ENCODE results near the gene ECEL1. TPM values are rescaled to one million over a fixed set of nuclear protein-coding genes. Genes with fewer than 3 reads are reported as not detected.

The ECEL1 gene
- total RNA-seq, 3 donors from 2014 or later: 0.16 to 0.24 TPM; not detected in 1

DNA sequence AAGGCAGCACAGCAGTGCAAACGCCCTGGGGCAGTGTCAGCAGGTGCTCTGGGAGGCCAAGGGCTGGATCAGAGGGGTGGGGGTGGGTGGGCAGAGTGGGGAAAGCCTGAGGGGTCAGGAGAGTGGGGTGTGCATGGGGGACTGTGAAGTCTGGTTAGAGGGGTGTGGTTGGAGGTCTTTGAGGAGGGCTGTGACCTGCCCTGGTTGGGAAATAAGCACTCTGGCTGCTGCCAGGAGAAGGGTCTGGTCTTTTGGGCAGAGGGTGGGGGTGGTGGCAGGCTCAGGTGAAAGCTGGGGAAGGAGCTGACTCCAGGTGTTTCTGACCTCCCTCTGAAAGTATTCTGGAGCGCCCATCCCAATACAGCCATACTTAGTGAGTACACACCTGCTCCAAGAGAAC, 27.5 kb downstream of the ECEL1 start:
- DNase-seq (no peak), ATAC-seq (no peak)
- no peaks in the 10 kb centered on the region for H3K9me3 ChIP-seq
- no peak overlapping the region for H3K4me3 ChIP-seq
- H3K4me1 ChIP-seq (ENCODE audit: low read depth): peaks cover 9% of the 10 kb centered on the region
- TF ChIP-seq, protein P1, sequence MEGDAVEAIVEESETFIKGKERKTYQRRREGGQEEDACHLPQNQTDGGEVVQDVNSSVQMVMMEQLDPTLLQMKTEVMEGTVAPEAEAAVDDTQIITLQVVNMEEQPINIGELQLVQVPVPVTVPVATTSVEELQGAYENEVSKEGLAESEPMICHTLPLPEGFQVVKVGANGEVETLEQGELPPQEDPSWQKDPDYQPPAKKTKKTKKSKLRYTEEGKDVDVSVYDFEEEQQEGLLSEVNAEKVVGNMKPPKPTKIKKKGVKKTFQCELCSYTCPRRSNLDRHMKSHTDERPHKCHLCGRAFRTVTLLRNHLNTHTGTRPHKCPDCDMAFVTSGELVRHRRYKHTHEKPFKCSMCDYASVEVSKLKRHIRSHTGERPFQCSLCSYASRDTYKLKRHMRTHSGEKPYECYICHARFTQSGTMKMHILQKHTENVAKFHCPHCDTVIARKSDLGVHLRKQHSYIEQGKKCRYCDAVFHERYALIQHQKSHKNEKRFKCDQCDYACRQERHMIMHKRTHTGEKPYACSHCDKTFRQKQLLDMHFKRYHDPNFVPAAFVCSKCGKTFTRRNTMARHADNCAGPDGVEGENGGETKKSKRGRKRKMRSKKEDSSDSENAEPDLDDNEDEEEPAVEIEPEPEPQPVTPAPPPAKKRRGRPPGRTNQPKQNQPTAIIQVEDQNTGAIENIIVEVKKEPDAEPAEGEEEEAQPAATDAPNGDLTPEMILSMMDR (IDR thresholded peaks at IDR 0.05): no peak
- intact Hi-C loops (cut with DNase I, micrococcal nuclease): no loop called here
- no peaks in the 10 kb centered on the region for H3K36me3 ChIP-seq (ENCODE audit: low read depth)

DNA sequence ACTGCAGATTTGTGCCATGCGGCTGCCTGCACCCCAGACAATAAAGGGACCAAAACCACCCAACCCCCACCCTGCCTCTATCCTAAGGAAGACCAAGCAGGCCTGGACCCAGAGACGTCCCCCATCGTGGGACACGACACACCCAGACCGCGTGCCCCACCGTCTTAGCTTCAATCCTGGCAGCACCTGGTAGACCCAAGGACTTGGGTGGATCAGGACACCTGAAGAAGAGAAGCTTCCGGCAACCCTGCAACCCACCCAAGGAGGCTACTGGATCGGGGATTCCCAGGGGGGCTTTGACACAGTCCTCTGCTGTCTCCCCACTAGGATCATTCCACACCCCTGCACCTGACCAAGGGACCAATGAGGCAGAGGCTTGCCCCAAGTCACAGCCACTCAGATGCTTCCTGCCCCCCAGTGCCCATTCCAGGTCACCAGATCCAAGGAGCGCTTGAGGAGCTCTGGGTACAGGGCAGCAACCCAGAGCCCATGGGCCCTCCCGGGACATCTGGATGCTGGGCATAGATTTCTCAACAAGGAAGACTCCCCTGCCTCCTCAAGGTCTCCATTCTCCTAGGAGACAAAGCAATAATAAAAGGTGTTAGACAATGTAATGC, 28.1 kb downstream of the ECEL1 start:
- Histone ChIP-seq H3K9me3 (no peaks in the 10 kb centered on the region), H3K4me1 (ENCODE audit: low read depth) (peaks cover 9% of the 10 kb centered on the region), H3K36me3 (ENCODE audit: low read depth) (no peaks in the 10 kb centered on the region), H3K4me3 (no peak overlapping the region)
- ATAC-seq (no peak), DNase-seq (peak in 1 of 3 donors; percentile 10)
- TF ChIP-seq, protein P1 (IDR thresholded peaks at IDR 0.05): no peak
- intact Hi-C loops (cut with DNase I, micrococcal nuclease): no loop called here

DNA sequence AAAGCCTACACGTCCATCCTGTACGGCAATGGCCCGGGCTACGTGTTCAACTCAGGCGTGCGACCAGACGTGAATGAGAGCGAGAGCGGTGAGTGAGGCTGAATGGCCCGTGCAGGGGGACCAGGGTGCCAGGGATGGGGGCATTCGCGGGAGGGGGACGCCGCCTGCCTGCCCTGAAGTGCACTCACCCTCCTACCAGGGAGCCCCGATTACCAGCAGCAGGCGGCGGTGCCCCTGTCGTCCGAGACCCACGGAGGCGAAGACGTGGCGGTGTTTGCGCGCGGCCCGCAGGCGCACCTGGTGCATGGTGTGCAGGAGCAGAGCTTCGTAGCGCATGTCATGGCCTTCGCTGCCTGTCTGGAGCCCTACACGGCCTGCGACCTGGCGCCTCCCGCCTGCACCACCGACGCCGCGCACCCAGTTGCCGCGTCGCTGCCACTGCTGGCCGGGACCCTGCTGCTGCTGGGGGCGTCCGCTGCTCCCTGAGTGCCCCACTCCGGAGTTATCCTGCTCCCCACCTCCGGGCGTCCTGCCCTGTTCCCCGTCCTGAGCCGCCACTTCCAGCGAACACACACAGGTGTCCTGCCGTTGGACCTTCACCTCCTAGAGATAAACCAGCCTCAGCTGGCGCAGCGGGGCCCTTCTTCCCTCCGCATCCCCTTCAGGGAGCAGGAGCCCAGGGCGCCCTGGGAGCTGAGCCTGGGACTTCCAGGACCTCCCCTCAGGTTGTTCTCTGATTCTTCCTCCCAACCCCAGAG, 28.8 kb downstream of the ECEL1 start:
- TF ChIP-seq, protein P1 (IDR thresholded peaks at IDR 0.05): no peak
- Histone ChIP-seq H3K36me3 (ENCODE audit: low read depth) (no peaks in the 10 kb centered on the region), H3K4me1 (ENCODE audit: low read depth) (peaks cover 9% of the 10 kb centered on the region), H3K9me3 (no peaks in the 10 kb centered on the region), H3K4me3 (no peak overlapping the region)
- ATAC-seq: no peak
- intact Hi-C loops (cut with DNase I, micrococcal nuclease): no loop called here
- DNase-seq: peak in 2 of 3 donors; percentile 23 to 49

DNA sequence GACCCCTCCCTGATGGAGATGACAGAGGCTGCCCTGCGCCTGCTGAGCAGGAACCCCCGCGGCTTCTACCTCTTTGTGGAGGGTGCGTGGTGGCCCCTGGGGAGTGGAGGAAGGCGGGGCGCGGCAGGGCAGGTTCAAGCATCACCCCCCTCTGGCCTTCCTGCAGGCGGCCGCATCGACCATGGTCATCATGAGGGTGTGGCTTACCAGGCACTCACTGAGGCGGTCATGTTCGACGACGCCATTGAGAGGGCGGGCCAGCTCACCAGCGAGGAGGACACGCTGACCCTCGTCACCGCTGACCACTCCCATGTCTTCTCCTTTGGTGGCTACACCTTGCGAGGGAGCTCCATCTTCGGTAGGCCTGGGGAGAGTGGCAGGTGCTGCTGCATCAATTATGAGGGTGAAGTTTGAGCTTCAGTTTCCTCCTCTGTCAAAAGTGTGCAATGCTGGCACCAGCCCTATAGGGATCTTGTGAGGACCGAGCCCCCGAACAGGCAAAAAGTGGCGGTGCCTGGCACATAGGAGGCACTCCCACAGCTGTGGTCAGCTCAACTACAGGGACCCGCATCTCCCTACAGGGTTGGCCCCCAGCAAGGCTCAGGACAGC, 29.5 kb downstream of the ECEL1 start:
- TF ChIP-seq, protein P1 (IDR thresholded peaks at IDR 0.05): no peak
- Histone ChIP-seq H3K9me3 (no peaks in the 10 kb centered on the region), H3K4me3 (no peak overlapping the region), H3K4me1 (ENCODE audit: low read depth) (peaks cover 9% of the 10 kb centered on the region), H3K36me3 (ENCODE audit: low read depth) (no peaks in the 10 kb centered on the region)
- intact Hi-C loops (cut with DNase I, micrococcal nuclease): no loop called here
- ATAC-seq: no peak
- peak in 1 of 3 donors; percentile 20 for DNase-seq

DNA sequence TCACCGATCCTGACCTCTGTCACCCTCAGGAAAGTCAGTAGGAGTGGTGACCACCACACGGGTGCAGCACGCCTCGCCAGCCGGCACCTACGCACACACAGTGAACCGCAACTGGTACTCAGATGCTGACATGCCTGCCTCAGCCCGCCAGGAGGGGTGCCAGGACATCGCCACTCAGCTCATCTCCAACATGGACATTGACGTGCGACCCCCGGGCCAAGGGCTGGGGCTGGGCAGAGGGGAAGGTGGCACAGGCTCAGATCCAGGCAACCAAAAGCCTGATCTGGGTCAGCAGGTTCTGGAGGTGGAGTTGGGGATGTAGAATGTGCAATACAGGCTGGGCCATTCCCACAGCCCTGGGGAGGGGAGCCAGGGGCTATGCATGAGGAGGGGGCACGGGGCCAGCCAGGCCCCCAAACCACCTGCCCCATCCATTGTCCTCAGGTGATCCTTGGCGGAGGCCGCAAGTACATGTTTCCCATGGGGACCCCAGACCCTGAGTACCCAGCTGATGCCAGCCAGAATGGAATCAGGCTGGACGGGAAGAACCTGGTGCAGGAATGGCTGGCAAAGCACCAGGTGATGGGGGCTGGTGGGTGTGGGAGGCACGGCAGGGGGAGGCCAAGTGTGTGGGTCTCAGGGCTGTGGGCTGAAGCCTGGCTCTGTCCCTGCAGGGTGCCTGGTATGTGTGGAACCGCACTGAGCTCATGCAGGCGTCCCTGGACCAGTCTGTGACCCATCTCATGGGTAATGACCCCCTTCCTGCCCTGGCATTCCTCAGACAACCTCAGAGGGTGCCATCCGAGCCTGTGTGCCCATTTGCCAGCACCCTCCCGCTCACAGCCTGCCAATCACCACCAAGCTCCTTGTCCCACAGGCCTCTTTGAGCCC, 30.3 kb downstream of the ECEL1 start:
- TF ChIP-seq, protein P1 (IDR thresholded peaks at IDR 0.05): no peak
- intact Hi-C loops (cut with DNase I, micrococcal nuclease): no loop called here
- Histone ChIP-seq H3K4me1 (ENCODE audit: low read depth) (peaks cover 9% of the 10 kb centered on the region), H3K4me3 (no peak overlapping the region), H3K36me3 (ENCODE audit: low read depth) (no peaks in the 10 kb centered on the region), H3K9me3 (no peaks in the 10 kb centered on the region)
- ATAC-seq (no peak), DNase-seq (peak in 1 of 3 donors; percentile 34)

All from mucosa of descending colon (tissue), 3 donors.